GM12878 (cell line): ENCODE data around the gene IFI6. TPM values are rescaled to one million over a fixed set of nuclear protein-coding genes. Genes with fewer than 3 reads are reported as not detected.

Source experiments
- ATAC-seq: fragments of 200-7000 bp; cut with Tn5 transposase; 3 replicates; pipeline ENCODE4 v1.9.1; 2020; ENCODE audit warnings: mild to moderate bottlenecking, moderate library complexity
- BruUV-seq: library from RNA; stranded (reverse); fragments of 400-500 nt; replicated peaks from 2 replicates; lab custom pipeline; 2021; lab: Mats Ljungman, UMichigan
- CTCF ChIA-PET: fragments of 300-600 bp; sonication (Branson Sonifier 250); formaldehyde crosslinking; extraction: SDS; loops from one replicate; lab custom pipeline; 2021; ENCODE audit warnings: inconsistent platforms; lab: Yijun Ruan, JAX
- POLR2A ChIA-PET: fragments of 350-600 bp; formaldehyde crosslinking; extraction: SDS; loops from one replicate; lab custom pipeline; 2021; ENCODE audit warnings: inconsistent platforms; lab: Charles Lee
- RAD21 ChIA-PET: fragments of 300-600 bp; sonication (Branson Sonifier 250); formaldehyde crosslinking; loops from one replicate; lab custom pipeline; 2023; ENCODE audit warnings: antibody characterized with exemption; ENCODE audit not compliant: unreplicated experiment; lab: Charles Lee
- SMC1A ChIA-PET: fragments of 300-600 bp; sonication (Branson Sonifier 250); formaldehyde crosslinking; loops from one replicate; lab custom pipeline; 2023; ENCODE audit not compliant: unreplicated experiment, uncharacterized antibody; lab: Charles Lee
- DNase-seq: peaks from one replicate; pipeline ENCODE4 v3.0.0-alpha.2; 2011; ENCODE audit warnings: low read depth, low spot score
- FAIRE-seq: peaks from 3 replicates; lab custom pipeline; 2011; peaks lifted over from hg19 to GRCh38; lab: Jason Lieb, UNC
- H2AFZ ChIP-seq: 2 replicates; pipeline ENCODE4 v1.6.0; 2011; ENCODE audit warnings: low read depth, low read length, control low read depth; ENCODE audit not compliant: control insufficient read depth
- H3K27ac ChIP-seq: 2 replicates; pipeline ENCODE4 v1.5.1; 2011; ENCODE audit warnings: control low read depth; ENCODE audit not compliant: control insufficient read depth, insufficient read depth
- H3K27me3 ChIP-seq, 2 experiments: replicated peaks in 1 of 2; 2 replicates each; pipeline versions ENCODE4 v1.6.0 to v1.6.1; 2011; ENCODE audit warnings: low read length in 1 of 2; ENCODE audit not compliant: control insufficient read depth in 2 of 2, insufficient read depth in 2 of 2
- H3K36me3 ChIP-seq, 2 experiments: 2 replicates each; pipeline ENCODE4 v1.5.1; 2011; ENCODE audit warnings: low read length in 1 of 2; ENCODE audit not compliant: control insufficient read depth in 2 of 2, insufficient read depth in 2 of 2
- H3K4me1 ChIP-seq: 2 replicates; pipeline ENCODE4 v1.6.1; 2011; ENCODE audit warnings: mild to moderate bottlenecking, low read length, moderate library complexity, mixed read lengths; ENCODE audit not compliant: control insufficient read depth, insufficient read depth
- H3K4me2 ChIP-seq: 2 replicates; pipeline ENCODE4 v1.6.0; 2011; ENCODE audit warnings: control low read depth; ENCODE audit not compliant: control insufficient read depth, insufficient read depth
- H3K4me3 ChIP-seq: fragments of 200-600 bp; sonication (generic); 2 replicates; pipeline ENCODE4 v1.5.1; 2016
- H3K79me2 ChIP-seq: 2 replicates; pipeline ENCODE4 v1.6.0; 2011; ENCODE audit warnings: low read length; ENCODE audit not compliant: control insufficient read depth, insufficient read depth
- H3K9ac ChIP-seq: 2 replicates; pipeline ENCODE4 v1.8.0; 2011; ENCODE audit warnings: low read length, control low read depth, mixed read lengths; ENCODE audit not compliant: control insufficient read depth, insufficient read depth
- H3K9me3 ChIP-seq: replicated peaks from 3 replicates; pipeline ENCODE4 v1.5.1; 2011; ENCODE audit warnings: mild to moderate bottlenecking, low read length; ENCODE audit not compliant: control insufficient read depth, insufficient read depth
- H4K20me1 ChIP-seq: 2 replicates; pipeline ENCODE4 v1.6.0; 2011; ENCODE audit not compliant: control insufficient read depth, insufficient read depth
- ATF7 ChIP-seq: fragments of 450-650 bp; IDR thresholded peaks from 2 replicates; pipeline ENCODE4 v1.6.1; 2016; ENCODE audit warnings: low read depth, mild to moderate bottlenecking
- RB1 ChIP-seq: fragments of 450-650 bp; formaldehyde crosslinking; IDR thresholded peaks from 2 replicates; pipeline ENCODE4 v1.6.1; 2017; ENCODE audit warnings: mild to moderate bottlenecking, borderline replicate concordance
- WGBS: methylation state at CpG from one replicate; pipeline ENCODE4 v1.1.6; 2016; ENCODE audit warnings: low lambda C conversion rate; ENCODE audit not compliant: insufficient replicate concordance, insufficient coverage; ENCODE audit errors: missing lambda C conversion rate; 5-methylcytosine and 5-hydroxymethylcytosine counted together
- in situ Hi-C: fragments of 300-500 bp; cut with MboI; formaldehyde crosslinking; loops from 9 replicates; pipeline ENCODE4 v1.14.3; 2018; ENCODE audit warnings: mixed read lengths
- intact Hi-C: fragments of 100-400 bp; cut with micrococcal nuclease; formaldehyde crosslinking; loops from one replicate; pipeline ENCODE4 v1.14.2; 2022; ENCODE audit not compliant: unreplicated experiment
- polyA plus RNA-seq, 11 experiments: library from polyadenylated mRNA; depleted of rRNA in 4 of 11; unstranded in 6 of 11; stranded (reverse) in 5 of 11; fragments of >200 nt; fragmentation: Nextera tagmentation in 4 of 11; fragmentation: Illumina TruSeq in 1 of 11; extraction: Ambion mirVana in 4 of 11; extraction: Trizol in 1 of 11; gene quantifications; 1 replicate in 1 of 11; 2 replicates in 10 of 11; pipeline versions ENCODE4 v1.2.1 to v1.2.3, GENCODE V29; 2011 to 2016; ENCODE audit warnings: inconsistent platforms in 2 of 11, missing spikeins in 2 of 11, low read depth in 1 of 11
- total RNA-seq, 4 experiments: library from RNA; depleted of rRNA in 3 of 4; stranded (reverse); fragments of >200 nt in 3 of 4; fragmentation: Illumina TruSeq in 1 of 4; extraction: Trizol in 1 of 4; gene quantifications; 2 replicates each; pipeline versions ENCODE4 v1.2.1 to v1.2.3, GENCODE V29; 2013 to 2021
- TF ChIP-seq, protein P1 (sequence below): fragments of 450-650 bp; formaldehyde crosslinking; IDR thresholded peaks from 2 replicates; pipeline ENCODE4 v1.4.0; 2022; ENCODE audit warnings: mild to moderate bottlenecking, moderate library complexity

Gene IFI6
- total and polyA plus RNA-seq, 10 of the 15 experiments (the other 5 are each of a cell fraction or from before 2014, with no cell fraction given) = 5.6 to 123 (median 69.0) TPM

GRCh38 chr1:27635396-27636142, 36.4 kb downstream of the IFI6 start:
- H3K4me3 ChIP-seq = no peak overlapping the region
- TF ChIP-seq ATF7 (no peak), RB1 (no peak)
- TF ChIP-seq, protein P1, sequence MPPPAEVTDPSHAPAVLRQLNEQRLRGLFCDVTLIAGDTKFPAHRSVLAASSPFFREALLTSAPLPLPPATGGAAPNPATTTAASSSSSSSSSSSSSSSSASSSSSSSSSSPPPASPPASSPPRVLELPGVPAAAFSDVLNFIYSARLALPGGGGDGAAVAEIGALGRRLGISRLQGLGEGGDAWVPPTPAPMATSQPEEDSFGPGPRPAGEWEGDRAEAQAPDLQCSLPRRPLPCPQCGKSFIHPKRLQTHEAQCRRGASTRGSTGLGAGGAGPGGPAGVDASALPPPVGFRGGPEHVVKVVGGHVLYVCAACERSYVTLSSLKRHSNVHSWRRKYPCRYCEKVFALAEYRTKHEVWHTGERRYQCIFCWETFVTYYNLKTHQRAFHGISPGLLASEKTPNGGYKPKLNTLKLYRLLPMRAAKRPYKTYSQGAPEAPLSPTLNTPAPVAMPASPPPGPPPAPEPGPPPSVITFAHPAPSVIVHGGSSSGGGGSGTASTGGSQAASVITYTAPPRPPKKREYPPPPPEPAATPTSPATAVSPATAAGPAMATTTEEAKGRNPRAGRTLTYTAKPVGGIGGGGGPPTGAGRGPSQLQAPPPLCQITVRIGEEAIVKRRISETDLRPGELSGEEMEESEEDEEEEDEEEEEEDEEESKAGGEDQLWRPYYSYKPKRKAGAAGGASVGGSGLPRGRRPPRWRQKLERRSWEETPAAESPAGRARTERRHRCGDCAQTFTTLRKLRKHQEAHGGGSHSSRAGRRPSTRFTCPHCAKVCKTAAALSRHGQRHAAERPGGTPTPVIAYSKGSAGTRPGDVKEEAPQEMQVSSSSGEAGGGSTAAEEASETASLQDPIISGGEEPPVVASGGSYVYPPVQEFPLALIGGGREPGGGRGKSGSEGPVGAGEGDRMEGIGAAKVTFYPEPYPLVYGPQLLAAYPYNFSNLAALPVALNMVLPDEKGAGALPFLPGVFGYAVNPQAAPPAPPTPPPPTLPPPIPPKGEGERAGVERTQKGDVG (CRISPR knock-in tag) = no peak
- peaks cover 57% of the 10 kb centered on the region for H3K4me1 ChIP-seq
- H3K27ac ChIP-seq = peak overlapping the region; percentile 37; the same call in 1 of the 2 replicates
- H3K4me2 ChIP-seq = 0 out of 2 replicates have a peak overlapping the region, but pooled peaks have one; percentile 18
- in situ Hi-C loops (no loop called here), intact Hi-C loops (no loop called here)
- ATAC-seq = no peak
- H2AFZ ChIP-seq = no peak overlapping the region
- H3K79me2 ChIP-seq = peaks cover 3% of the 10 kb centered on the region
- H3K9ac ChIP-seq = 0 out of 2 replicates have a peak overlapping the region, but pooled peaks have one; percentile 7
- no peaks in the 10 kb centered on the region for H3K27me3 ChIP-seq
- POLR2A ChIA-PET = interaction anchor here (0.6 to 14.3 kb wide), 7 partner anchors 10 to 958 kb away, joined by 3 to 141 read pairs (median 5); no protein-coding TSS in a partner anchor
- 85% methylated on average over 11 of the region's 11 CpGs for WGBS
- no peaks in the 10 kb centered on the region for H4K20me1 ChIP-seq
- RAD21 ChIA-PET = interaction anchor here (0.7 to 14.6 kb wide), 6 partner anchors 10 to 36 kb away, joined by 3 to 211 read pairs (median 4); no protein-coding TSS in a partner anchor
- no TSS peak for BruUV-seq
- FAIRE-seq = no peak
- SMC1A ChIA-PET = interaction anchor here (0.6 to 1.4 kb wide), 4 partner anchors 12 to 35 kb away, joined by 3 to 9 read pairs (median 3); no protein-coding TSS in a partner anchor
- CTCF ChIA-PET = interaction anchor here (0.7 to 9.0 kb wide), 3 partner anchors 11 to 53 kb away, joined by 3 to 97 read pairs (median 3); no protein-coding TSS in a partner anchor
- no peaks in the 10 kb centered on the region; the same call in 2 of the 3 replicates for H3K9me3 ChIP-seq
- H3K36me3 ChIP-seq = no peaks in the 10 kb centered on the region
- DNase-seq = no peak
